K562 (cell line): ENCODE results near the gene RBM28. TPM values are rescaled to one million over a fixed set of nuclear protein-coding genes. Genes with fewer than 3 reads are reported as not detected.
A peak's percentile ranks its signal among the peaks of the same experiment; 100 is the strongest.

Experiments used
- ETV1 ChIP-seq: fragments of 450-650 bp; conservative IDR thresholded peaks from 2 replicates; pipeline ENCODE4 v1.6.1; 2016; ENCODE audit warnings: missing genetic modification characterization, control low read depth, low read depth, missing compliant biosample characterization
- FOXJ3 ChIP-seq: sonication (generic); formaldehyde crosslinking; IDR thresholded peaks from 2 replicates; pipeline ENCODE4 v1.4.0; 2020; ENCODE audit warnings: mild to moderate bottlenecking, missing genetic modification reagents
- MECOM ChIP-seq: fragments of 250-450 bp; sonication (Bioruptor Pico); IDR thresholded peaks from 2 replicates; pipeline ENCODE4 v1.8.0; 2022; ENCODE audit warnings: inconsistent platforms
- MXI1 ChIP-seq: IDR thresholded peaks from 2 replicates; pipeline ENCODE4 v1.6.1; 2011; ENCODE audit warnings: low read depth, mild to moderate bottlenecking, improper control_type of control experiment, low read length
- NFIX ChIP-seq: fragments of 250-450 bp; sonication (Bioruptor Pico); IDR thresholded peaks from 2 replicates; pipeline ENCODE4 v1.4.0; 2020; ENCODE audit warnings: low read depth, mild to moderate bottlenecking, moderate library complexity
- NR4A1 ChIP-seq, 2 experiments: fragments of 250-450 bp in 1 of 2; fragments of 450-650 bp in 1 of 2; sonication (Bioruptor Pico) in 1 of 2; IDR thresholded peaks; 2 replicates each; pipeline versions ENCODE4 v1.4.0 to v1.6.1; 2016 to 2020; ENCODE audit warnings: mild to moderate bottlenecking in 2 of 2, missing compliant biosample characterization in 1 of 2, missing genetic modification characterization in 1 of 2, moderate library complexity in 1 of 2
- POU5F1 ChIP-seq: fragments of 150-350 bp; IDR thresholded peaks from 2 replicates; pipeline ENCODE4 v1.6.1; 2014; ENCODE audit warnings: borderline replicate concordance, low read length, low read depth, mild to moderate bottlenecking; ENCODE audit not compliant: partially characterized antibody
- PRPF4 ChIP-seq: fragments of 200-400 bp; formaldehyde crosslinking; IDR thresholded peaks from one replicate; pipeline ENCODE4 v1.6.1; 2017; ENCODE audit warnings: low read length, low read depth, mild to moderate bottlenecking; ENCODE audit not compliant: insufficient read depth, poor library complexity, severe bottlenecking
- PURB ChIP-seq: sonication (generic); formaldehyde crosslinking; IDR thresholded peaks from 2 replicates; pipeline ENCODE4 v1.9.0; 2021; ENCODE audit warnings: low read depth, mild to moderate bottlenecking, missing genetic modification reagents
- SAFB ChIP-seq: fragments of 200-400 bp; formaldehyde crosslinking; IDR thresholded peaks from 2 replicates; pipeline ENCODE4 v1.6.1; 2017; ENCODE audit warnings: low read depth, low read length, borderline replicate concordance
- SMARCC2 ChIP-seq: fragments of 450-650 bp; IDR thresholded peaks from 2 replicates; pipeline ENCODE4 v1.6.1; 2017; ENCODE audit warnings: antibody characterized with exemption, moderate library complexity, mild to moderate bottlenecking, low read depth
- ZNF12 ChIP-seq: sonication (generic); formaldehyde crosslinking; IDR thresholded peaks from 2 replicates; pipeline ENCODE4 v1.4.0; 2020; ENCODE audit warnings: mild to moderate bottlenecking, missing genetic modification reagents
- ZNF140 ChIP-seq: fragments of 250-450 bp; sonication (Bioruptor Pico); IDR thresholded peaks from 2 replicates; pipeline ENCODE4 v1.8.0; 2021; ENCODE audit warnings: moderate library complexity, mild to moderate bottlenecking, inconsistent platforms
- ZNF239 ChIP-seq: fragments of 250-450 bp; sonication (Bioruptor Pico); IDR thresholded peaks from 2 replicates; pipeline ENCODE4 v1.4.0; 2020; ENCODE audit warnings: mild to moderate bottlenecking
- ZNF263 ChIP-seq: sonication (generic); formaldehyde crosslinking; IDR thresholded peaks from 2 replicates; pipeline ENCODE4 v1.8.0; 2022; ENCODE audit warnings: mild to moderate bottlenecking, missing genetic modification reagents, borderline replicate concordance
- ZNF551 ChIP-seq: fragments of 250-450 bp; sonication (Bioruptor Pico); IDR thresholded peaks from 2 replicates; pipeline ENCODE4 v1.5.0; 2021; ENCODE audit warnings: mild to moderate bottlenecking, moderate library complexity
- ZNF766 ChIP-seq: fragments of 200-800 bp; sonication (Bioruptor generic); conservative IDR thresholded peaks from 2 replicates; pipeline ENCODE4 v1.6.1; 2016; ENCODE audit warnings: missing genetic modification characterization, missing compliant biosample characterization
- ZNF780A ChIP-seq: fragments of 250-450 bp; sonication (Bioruptor Pico); IDR thresholded peaks from 2 replicates; pipeline ENCODE4 v1.5.0; 2021; ENCODE audit warnings: mild to moderate bottlenecking
- ZSCAN32 ChIP-seq: fragments of 450-650 bp; formaldehyde crosslinking; IDR thresholded peaks from 2 replicates; pipeline ENCODE4 v1.4.0; 2020; ENCODE audit warnings: mild to moderate bottlenecking, moderate library complexity
- polyA plus RNA-seq, 8 experiments: library from polyadenylated mRNA; depleted of rRNA in 4 of 8; stranded (reverse) in 5 of 8; unstranded in 3 of 8; fragments of >200 nt; fragmentation: Nextera tagmentation in 2 of 8; fragmentation: Illumina TruSeq in 1 of 8; extraction: Ambion mirVana in 2 of 8; extraction: Trizol in 1 of 8; gene quantifications; 2 replicates each; pipeline versions ENCODE4 v1.2.1 to v1.2.3, GENCODE V29; 2011 to 2014; ENCODE audit warnings: inconsistent platforms in 1 of 8, missing spikeins in 1 of 8
- total RNA-seq, 7 experiments: library from RNA; depleted of rRNA in 6 of 7; stranded (reverse); fragments of >200 nt in 6 of 7; fragmentation: Illumina TruSeq in 2 of 7; extraction: Trizol in 2 of 7; gene quantifications; 2 replicates each; pipeline versions ENCODE4 v1.2.1 to v1.2.3, GENCODE V29; 2011 to 2021; ENCODE audit warnings: low replicate concordance in 1 of 7
- TF ChIP-seq, protein P1 (sequence below): fragments of 150-350 bp; conservative IDR thresholded peaks from 2 replicates; pipeline ENCODE4 v1.6.1; 2014; ENCODE audit warnings: low read length
- TF ChIP-seq, protein P2 (sequence below): fragments of 450-650 bp; IDR thresholded peaks from one replicate; pipeline ENCODE4 v1.6.1; 2018; ENCODE audit warnings: mild to moderate bottlenecking, moderate library complexity; ENCODE audit not compliant: partially characterized antibody
- TF ChIP-seq, protein P3 (sequence below), 2 experiments: fragments of 450-650 bp in 1 of 2; sonication (generic) in 1 of 2; formaldehyde crosslinking; conservative IDR thresholded peaks; 2 replicates each; pipeline versions ENCODE4 v1.4.0 to v1.8.1; 2020 to 2022; ENCODE audit warnings: mild to moderate bottlenecking in 1 of 2, missing genetic modification reagents in 1 of 2

Gene RBM28
- total and polyA plus RNA-seq, 9 of the 15 experiments (the other 6 are each of a cell fraction or from before 2014, with no cell fraction given), result 65.8 to 213 (median 138) TPM

DNA sequence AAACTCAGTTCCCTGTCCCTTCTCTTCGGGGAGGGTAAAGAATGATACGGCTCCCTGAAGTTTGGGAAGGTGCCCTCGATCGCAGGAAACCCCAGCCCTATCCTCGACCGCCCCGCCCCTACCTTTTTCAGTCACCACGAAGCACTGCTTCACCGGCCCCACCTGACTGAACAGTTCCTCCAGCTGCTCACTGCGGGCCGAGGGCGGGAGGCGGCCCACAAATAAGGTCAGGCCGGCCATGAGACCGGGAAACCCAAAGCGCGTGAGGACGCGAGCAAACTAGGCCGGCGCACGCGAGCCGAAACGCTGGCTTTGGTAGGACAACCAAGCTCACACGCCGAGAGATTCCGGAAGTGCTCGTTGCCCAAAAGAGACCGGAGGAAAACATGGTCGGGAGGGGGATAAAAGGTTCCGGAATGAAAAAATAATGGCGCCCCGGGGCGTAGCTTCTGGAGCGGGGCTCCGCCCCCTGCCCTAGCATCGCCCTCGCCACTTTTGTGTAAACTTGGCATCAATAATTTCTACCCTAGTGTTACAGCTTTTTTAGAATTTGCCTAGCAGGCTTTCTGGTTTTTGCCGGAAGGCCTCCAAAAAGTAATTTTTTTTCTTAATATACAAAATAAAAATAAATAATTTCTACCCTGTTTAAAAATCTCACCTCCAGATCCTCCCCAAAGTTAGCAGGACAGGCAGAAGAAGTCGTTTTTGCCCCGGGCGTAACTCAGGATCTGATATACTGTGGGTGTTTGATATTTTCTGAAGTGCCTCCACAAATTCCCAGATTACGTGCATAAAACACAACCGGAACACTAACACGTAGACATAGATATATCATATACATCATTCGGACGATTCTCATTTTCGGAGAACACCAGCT lies at the start of gene RBM28 (continued):
- TF ChIP-seq, protein P1, sequence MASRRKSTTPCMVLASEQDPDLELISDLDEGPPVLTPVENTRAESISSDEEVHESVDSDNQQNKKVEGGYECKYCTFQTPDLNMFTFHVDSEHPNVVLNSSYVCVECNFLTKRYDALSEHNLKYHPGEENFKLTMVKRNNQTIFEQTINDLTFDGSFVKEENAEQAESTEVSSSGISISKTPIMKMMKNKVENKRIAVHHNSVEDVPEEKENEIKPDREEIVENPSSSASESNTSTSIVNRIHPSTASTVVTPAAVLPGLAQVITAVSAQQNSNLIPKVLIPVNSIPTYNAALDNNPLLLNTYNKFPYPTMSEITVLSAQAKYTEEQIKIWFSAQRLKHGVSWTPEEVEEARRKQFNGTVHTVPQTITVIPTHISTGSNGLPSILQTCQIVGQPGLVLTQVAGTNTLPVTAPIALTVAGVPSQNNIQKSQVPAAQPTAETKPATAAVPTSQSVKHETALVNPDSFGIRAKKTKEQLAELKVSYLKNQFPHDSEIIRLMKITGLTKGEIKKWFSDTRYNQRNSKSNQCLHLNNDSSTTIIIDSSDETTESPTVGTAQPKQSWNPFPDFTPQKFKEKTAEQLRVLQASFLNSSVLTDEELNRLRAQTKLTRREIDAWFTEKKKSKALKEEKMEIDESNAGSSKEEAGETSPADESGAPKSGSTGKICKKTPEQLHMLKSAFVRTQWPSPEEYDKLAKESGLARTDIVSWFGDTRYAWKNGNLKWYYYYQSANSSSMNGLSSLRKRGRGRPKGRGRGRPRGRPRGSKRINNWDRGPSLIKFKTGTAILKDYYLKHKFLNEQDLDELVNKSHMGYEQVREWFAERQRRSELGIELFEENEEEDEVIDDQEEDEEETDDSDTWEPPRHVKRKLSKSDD, result peak; percentile 94
- TF ChIP-seq POU5F1 (peak; percentile 80), ZNF239 (CRISPR knock-in tag) (peak; percentile 56), ZSCAN32 (CRISPR knock-in tag) (no peak), ZNF766 (no peak), ETV1 (tag) (peak; percentile 79), PRPF4 (peak; percentile 40), MECOM (CRISPR knock-in tag) (no peak), ZNF263 (CRISPR knock-in tag) (no peak), SAFB (no peak), ZNF140 (CRISPR knock-in tag) (no peak), PURB (no peak), ZNF780A (no peak), ZNF12 (CRISPR knock-in tag) (0 out of 2 replicates have a peak, but pooled peaks have one; percentile 86), FOXJ3 (CRISPR knock-in tag) (no peak), NR4A1 (CRISPR knock-in tag; IDR thresholded peaks at IDR 0.05) (peak; percentile 92; the same call in 1 of the 2 replicates), NR4A1 (tag; IDR thresholded peaks at IDR 0.05) (0 out of 2 replicates have a peak, but pooled peaks have one; percentile 50), SMARCC2 (no peak; the same call in 1 of the 2 replicates), MXI1 (peak; percentile 95), ZNF551 (CRISPR knock-in tag) (no peak), NFIX (no peak)
- TF ChIP-seq, protein P2, sequence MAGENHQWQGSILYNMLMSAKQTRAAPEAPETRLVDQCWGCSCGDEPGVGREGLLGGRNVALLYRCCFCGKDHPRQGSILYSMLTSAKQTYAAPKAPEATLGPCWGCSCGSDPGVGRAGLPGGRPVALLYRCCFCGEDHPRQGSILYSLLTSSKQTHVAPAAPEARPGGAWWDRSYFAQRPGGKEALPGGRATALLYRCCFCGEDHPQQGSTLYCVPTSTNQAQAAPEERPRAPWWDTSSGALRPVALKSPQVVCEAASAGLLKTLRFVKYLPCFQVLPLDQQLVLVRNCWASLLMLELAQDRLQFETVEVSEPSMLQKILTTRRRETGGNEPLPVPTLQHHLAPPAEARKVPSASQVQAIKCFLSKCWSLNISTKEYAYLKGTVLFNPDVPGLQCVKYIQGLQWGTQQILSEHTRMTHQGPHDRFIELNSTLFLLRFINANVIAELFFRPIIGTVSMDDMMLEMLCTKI, result no peak
- TF ChIP-seq, protein P3, sequence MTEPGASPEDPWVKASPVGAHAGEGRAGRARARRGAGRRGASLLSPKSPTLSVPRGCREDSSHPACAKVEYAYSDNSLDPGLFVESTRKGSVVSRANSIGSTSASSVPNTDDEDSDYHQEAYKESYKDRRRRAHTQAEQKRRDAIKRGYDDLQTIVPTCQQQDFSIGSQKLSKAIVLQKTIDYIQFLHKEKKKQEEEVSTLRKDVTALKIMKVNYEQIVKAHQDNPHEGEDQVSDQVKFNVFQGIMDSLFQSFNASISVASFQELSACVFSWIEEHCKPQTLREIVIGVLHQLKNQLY (CRISPR knock-in tag; conservative IDR thresholded peaks at IDR 0.05), result peak; percentile 77 to 93; a peak in 2 of 4 replicates
